Measurements from ENCODE around the gene LSP1.

The LSP1 gene

GRCh38 chr11:1847006-1847735 lies 5.7 kb upstream of the LSP1 start:
- no peak for DNase-seq (ENCODE audit: low read depth, low spot score)

DNA sequence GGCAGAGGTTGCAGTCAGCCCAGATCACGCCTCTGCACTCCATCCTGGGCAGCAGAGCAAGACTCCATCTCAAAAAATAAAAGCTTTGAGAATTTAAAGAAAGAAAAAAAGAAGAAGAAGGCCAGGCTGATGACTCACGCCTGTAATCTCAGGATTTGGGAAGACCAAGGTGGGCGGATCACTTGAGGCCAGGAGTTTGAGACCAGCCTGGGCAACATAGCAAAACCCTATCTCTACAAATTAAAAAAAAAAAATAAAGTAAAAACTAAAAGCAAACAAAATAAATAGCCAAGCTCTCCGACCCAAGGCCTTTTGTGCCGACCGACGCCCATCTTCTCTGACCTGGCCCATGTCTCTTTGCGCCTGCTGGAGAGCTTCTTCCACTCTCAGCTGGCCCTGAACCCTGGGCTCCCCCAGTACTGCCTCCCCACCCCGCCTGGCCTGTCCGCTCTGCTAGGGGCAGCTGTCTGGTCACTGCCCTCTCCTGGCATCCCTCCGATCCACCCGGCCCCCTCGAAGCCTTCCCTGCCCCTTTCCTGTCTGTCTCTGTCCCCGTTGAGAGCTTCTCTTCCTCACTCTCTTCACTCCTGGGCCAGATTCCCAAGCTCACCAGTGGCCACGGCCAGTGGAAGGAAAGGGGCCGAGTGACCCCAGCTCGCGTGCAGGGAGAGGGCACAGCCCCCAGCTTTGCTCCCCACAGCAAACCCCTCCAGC lies 4.8 kb upstream of the LSP1 start:
- DNase-seq (ENCODE audit: low read depth, low spot score), result no peak

DNA sequence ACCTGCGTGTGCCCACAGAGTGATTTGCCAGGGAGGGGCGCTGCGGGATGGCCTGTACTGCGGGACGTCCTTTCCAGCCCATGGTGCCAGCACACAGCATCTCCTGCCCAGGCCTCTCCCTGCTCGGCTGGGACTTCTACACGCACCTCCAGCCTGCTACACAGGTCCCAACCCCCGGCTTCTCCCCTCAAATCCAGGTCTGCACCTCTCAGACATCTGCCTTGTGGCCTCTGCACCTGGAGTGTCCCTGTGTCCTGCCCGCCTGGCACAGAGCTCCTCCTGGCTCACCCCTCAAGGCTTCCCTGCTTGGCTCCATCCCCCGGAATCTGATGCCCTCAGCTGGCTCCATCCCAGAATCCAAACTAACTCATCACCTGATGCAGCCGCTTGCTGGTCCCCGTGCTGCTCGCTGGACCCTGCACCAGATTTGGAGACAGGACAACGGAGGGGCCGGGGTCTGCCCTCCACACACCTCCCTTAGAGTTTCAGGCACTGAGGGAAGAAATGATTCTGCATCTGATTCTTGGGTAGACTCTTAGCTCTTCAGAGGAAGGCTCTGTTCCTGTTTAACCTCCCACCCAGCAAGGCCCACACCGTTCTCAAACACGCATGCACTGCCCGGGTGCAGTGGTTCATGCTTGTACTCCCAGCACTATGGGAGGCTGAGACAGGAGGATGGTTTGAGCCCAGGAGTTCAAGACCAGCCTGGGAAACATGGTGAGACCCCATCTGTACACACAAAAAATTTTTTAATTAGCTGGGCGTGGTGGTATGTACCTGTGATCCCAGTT lies 4.0 kb upstream of the LSP1 start:
- no peak for DNase-seq (ENCODE audit: low read depth, low spot score)

- DNase-seq (ENCODE audit: low read depth, low spot score), result no peak
Measured at GRCh38 chr11:1851468-1852180, 1.3 kb upstream of the LSP1 start.

- DNase-seq (ENCODE audit: low read depth, low spot score), result no peak
Measured at GRCh38 chr11:1852271-1852876, 510 bp upstream of the LSP1 start.

DNA sequence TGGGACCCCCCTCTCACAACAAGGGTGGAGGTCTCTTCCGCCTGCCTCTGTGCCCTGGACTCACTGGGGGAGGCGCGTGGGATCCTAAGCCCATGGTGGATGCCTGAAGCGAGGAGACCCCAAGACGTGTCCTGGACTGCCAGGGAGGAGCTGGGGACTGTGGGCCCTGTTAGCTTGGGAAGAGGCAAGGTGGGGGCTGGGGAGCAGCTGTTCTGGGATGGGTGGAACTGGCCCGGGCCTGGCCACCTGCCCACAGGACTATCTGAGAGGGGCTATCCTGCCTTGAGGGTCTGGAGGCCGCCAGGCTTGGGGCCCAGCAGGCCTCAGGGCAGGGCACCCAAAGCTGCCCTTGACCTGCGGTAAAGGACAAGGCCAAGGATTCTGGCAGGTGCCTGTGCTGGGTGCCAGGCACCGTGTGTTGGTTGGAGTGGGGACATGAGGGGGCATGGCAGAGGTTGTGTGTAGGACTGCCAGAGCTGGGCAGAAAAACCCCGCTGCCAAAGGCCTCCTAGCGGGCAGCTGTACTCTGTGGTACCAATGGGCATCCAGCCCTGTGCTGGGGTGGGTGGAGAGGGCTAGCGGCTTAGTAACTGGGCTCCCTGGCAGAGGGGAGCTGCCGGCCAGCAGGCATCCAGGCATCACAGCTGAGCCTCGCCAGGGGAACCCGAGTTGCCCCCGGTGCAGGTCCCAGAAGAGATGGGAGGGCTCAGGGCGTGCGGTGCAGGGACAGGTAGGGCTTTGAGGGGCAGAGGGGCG lies 670 bp downstream of the LSP1 start:
- no peak for DNase-seq (ENCODE audit: low read depth, low spot score)

- no peak for DNase-seq (ENCODE audit: low read depth, low spot score)
Measured at GRCh38 chr11:1854132-1854948, 1.5 kb downstream of the LSP1 start.

DNA sequence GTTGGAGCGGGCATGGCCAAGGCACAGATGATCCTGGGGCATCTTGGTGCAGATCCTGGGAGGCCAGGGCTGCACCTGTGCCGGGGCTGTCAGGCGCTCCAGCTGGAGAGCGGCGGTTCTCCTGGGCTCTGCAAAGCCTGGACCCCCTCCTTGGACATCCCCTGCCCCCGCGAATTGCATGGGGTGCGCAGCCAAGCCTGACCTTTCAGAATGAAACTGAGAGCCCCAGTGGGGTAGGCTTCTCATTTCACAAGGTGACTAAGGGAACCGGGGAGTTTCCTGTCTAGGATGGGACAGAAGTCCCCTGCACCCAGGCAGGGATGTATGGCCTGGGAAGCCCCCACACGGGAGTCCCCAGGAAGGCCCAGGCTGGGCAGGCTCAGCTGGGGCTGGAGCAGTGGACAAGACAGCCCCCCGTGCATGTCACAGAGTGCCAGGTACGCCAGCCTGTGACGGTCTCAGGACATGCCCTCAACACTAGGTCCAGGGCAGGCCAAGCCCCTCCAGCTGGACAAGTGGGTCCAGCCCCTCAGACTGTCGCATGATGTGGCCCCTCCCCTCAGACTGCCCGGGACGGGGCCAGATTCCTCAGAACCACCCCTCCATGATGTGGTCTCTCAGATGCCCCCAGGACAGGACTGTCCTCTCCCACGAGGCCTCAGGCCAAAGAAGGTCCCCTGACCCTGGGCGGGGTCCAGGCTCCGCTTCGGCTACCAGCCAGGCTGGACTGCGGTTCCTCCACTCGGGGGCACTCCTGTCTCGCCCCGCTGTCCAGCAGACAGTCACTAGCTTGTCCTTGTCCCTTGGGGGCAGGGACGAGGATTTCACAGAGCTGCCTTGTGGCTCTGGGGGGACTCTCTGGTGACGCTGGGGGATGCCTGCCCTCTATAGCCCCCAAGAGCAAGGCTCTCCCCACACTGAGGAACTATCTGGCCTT lies 2.3 kb downstream of the LSP1 start:
- DNase-seq (ENCODE audit: low read depth, low spot score), result no peak

GRCh38 chr11:1855886-1856265 lies 3.0 kb downstream of the LSP1 start:
- DNase-seq (ENCODE audit: low read depth, low spot score), result no peak

DNA sequence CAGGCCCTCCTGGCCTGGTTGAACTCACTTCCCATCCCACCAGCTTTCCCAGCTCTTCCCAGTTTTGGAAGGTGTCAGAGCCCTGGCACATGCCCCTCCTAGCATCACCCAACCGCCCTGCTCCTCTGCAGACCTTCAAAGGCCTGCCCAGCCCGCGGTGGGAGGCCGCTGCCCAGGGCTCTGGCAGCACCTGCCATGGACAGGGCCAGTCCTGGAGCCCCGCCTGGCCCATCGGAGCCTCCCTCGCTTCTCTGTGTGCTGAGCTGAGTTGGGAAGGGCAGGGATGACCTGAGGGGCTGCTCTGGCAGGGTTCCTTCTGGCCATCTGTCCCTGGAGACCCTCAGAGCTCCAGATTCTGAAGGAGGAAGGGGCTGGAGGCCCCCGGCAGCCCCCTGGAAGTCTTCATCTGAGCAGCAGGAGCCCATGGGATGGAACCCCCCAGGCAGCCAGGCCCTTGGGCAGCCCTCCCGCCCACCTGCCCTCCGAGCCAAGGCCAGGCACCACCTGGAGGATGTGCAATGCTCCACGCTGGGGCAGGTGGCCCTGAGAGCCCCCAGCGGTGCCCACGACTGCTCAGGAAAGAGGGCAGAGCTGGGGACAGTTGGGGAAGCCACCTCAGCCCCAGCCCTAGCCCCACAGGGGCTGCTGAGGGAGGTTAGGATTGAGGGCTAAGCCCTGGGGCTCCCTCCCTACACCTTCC lies 3.6 kb downstream of the LSP1 start:
- no peak for DNase-seq (ENCODE audit: low read depth, low spot score)

DNA sequence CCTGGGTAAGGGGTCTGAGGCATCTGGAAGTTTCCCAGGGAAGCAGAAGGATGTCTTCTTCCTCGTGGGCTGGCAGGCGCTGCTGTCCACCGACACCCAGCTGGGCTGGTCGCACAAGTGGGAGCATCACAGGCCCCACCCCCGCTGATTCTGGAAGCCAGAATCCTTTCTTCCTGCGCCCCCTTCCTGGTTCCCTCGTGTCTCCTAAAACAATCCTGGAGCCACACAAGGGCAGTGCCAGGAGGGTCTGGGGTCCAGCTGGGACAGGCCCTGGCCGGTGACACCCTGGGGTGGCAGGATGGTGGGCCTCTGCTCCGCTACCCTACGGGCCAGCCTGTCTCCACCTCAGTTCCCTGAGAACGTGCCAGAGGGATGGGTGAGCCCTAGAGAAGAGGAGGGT lies 4.2 kb downstream of the LSP1 start:
- DNase-seq (ENCODE audit: low read depth, low spot score), result no peak

GRCh38 chr11:1858154-1858553 lies 5.3 kb downstream of the LSP1 start:
- DNase-seq (ENCODE audit: low read depth, low spot score), result no peak

- DNase-seq (ENCODE audit: low read depth, low spot score), result no peak
Measured at GRCh38 chr11:1858576-1858975, 5.7 kb downstream of the LSP1 start.

GRCh38 chr11:1859004-1859403 lies 6.1 kb downstream of the LSP1 start:
- no peak for DNase-seq (ENCODE audit: low read depth, low spot score)

DNA sequence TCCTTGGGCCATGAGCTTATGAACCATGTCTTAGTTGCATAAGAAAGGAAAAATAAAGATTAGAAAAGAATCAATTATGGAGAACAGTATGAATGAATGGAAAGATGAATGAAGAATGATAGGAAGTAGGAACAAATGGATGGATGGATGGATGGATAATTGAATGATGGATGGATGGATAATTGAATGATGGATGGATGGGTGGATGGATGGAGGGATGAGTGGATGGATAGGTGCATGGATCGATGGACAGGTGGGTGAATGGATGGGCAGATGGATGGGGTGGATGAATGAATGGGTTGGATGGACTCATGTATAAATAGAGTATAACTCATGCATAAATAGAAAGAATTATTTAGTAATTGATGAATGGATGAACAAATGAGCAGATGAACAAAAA lies 7.2 kb downstream of the LSP1 start:
- DNase-seq (ENCODE audit: low read depth, low spot score), result no peak

- no peak for DNase-seq (ENCODE audit: low read depth, low spot score)
Measured at GRCh38 chr11:1861435-1862411, 8.8 kb downstream of the LSP1 start.
